AML-193 (cell line): ENCODE measurements around the gene MAML2.

Source experiments
- DNase-seq, 2 experiments: peaks; one replicate each; lab custom pipeline; 2025; lab: John Stamatoyannopoulos, UW

The MAML2 gene

GRCh38 chr11:96155627-96156378 is 187.2 kb downstream of the MAML2 start:
- DNase-seq = no peak

- no peak for DNase-seq
Observed at GRCh38 chr11:96154802-96155520, 188.0 kb downstream of the MAML2 start.

GRCh38 chr11:96152623-96153022 is 190.4 kb downstream of the MAML2 start:
- no peak for DNase-seq

GRCh38 chr11:96151501-96151900 is 191.5 kb downstream of the MAML2 start:
- DNase-seq = no peak

GRCh38 chr11:96150609-96151008 is 192.4 kb downstream of the MAML2 start:
- no peak for DNase-seq

- no peak for DNase-seq
Observed at GRCh38 chr11:96149743-96150555, 193.0 kb downstream of the MAML2 start.

GRCh38 chr11:96147906-96148486 is 195.0 kb downstream of the MAML2 start:
- no peak for DNase-seq

GRCh38 chr11:96147186-96147585 is 195.8 kb downstream of the MAML2 start:
- no peak for DNase-seq

GRCh38 chr11:96146765-96147164 is 196.2 kb downstream of the MAML2 start:
- no peak for DNase-seq

- DNase-seq = no peak
Observed at GRCh38 chr11:96145163-96145585, 197.8 kb downstream of the MAML2 start.

GRCh38 chr11:96144553-96144952 is 198.4 kb downstream of the MAML2 start:
- no peak for DNase-seq

- DNase-seq = no peak
Observed at GRCh38 chr11:96143041-96143521, 199.9 kb downstream of the MAML2 start.

- no peak for DNase-seq
Observed at GRCh38 chr11:96141626-96142025, 201.4 kb downstream of the MAML2 start.

GRCh38 chr11:96139691-96140090 is 203.3 kb downstream of the MAML2 start:
- no peak for DNase-seq

GRCh38 chr11:96137373-96137772 is 205.6 kb downstream of the MAML2 start:
- no peak for DNase-seq

- no peak for DNase-seq
Observed at GRCh38 chr11:96136613-96137298, 206.2 kb downstream of the MAML2 start.

GRCh38 chr11:96134602-96135001 is 208.4 kb downstream of the MAML2 start:
- DNase-seq = peak; percentile 44 to 52

- no peak for DNase-seq
Observed at GRCh38 chr11:96132437-96132836, 210.6 kb downstream of the MAML2 start.

- DNase-seq = no peak
Observed at GRCh38 chr11:96130061-96130620, 212.9 kb downstream of the MAML2 start.

- DNase-seq = no peak
Observed at GRCh38 chr11:96127596-96127959, 215.4 kb downstream of the MAML2 start.

GRCh38 chr11:96126917-96127595 is 215.9 kb downstream of the MAML2 start:
- DNase-seq = no peak
